ENCODE measurements around the gene GRID1. TPM values are rescaled to one million over a fixed set of nuclear protein-coding genes. Genes with fewer than 3 reads are reported as not detected.

The GRID1 gene
- total and polyA plus RNA-seq, 9 of the 15 experiments (the other 6 are each of a cell fraction or from before 2014, with no cell fraction given), result 0.01 to 7.2 (median 1.2) TPM

DNA sequence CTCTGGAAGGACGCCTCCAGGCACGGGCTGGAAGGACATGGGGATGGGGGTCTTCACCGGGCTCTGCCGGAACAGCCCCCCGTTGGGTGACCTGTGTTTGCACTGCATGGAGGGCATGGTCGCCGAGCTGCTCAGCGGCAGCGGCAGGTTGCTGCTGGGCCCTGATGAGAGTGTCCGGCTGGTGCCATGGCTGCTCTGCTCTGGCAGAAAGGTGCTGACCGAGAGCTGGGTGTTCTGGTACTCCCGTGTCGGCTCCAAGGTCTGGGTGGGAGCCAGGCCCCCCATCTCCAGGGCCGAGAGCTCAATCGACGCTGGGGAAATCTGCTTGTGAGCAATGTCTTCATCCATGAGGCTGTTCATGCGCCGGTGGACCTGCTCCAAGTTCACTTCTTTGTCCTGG, 764.3 kb downstream of the GRID1 start:
- FAIRE-seq, result no peak
- Histone ChIP-seq H3K4me2 (ENCODE audit: insufficient read depth, low read length) (no peak overlapping the region), H3K79me2 (ENCODE audit: control insufficient read depth, insufficient read depth, low read length) (no peaks in the 10 kb centered on the region), H3K27ac (ENCODE audit: extremely low read depth, low read depth, low read length) (no peak overlapping the region), H3K27me3 (ENCODE audit: control insufficient read depth in 2 of 2, insufficient read depth in 2 of 2, low read length in 2 of 2) (no peaks in the 10 kb centered on the region), H3K4me1 (replicated peaks in 1 of 2; ENCODE audit: control insufficient read depth in 2 of 2, insufficient read depth in 2 of 2, low read length in 2 of 2) (peaks cover 0 to 3% of the 10 kb centered on the region in 2 experiments; a peak in 1 of 5 replicates), H3K9me1 (ENCODE audit: control insufficient read depth, insufficient read depth, low read length) (no peaks in the 10 kb centered on the region), H3K4me3 (no peak overlapping the region), H4K20me1 (replicated peaks; ENCODE audit: control insufficient read depth, insufficient read depth, low read length) (no peaks in the 10 kb centered on the region), H3K36me3 (ENCODE audit: control insufficient read depth, insufficient read depth, low read length) (no peaks in the 10 kb centered on the region), H3K9ac (ENCODE audit: insufficient read depth in 1 of 2, low read depth in 2 of 2, low read length in 2 of 2) (no peak overlapping the region), H3K9me3 (replicated peaks; ENCODE audit: control insufficient read depth, insufficient read depth, low read depth, low read length) (no peaks in the 10 kb centered on the region), H2AFZ (ENCODE audit: low read depth, low read length) (no peak overlapping the region)
- BruUV-seq (replicated peaks), result no TSS peak
- POLR2A ChIA-PET, result no interaction called here
- TF ChIP-seq RBM39 (optimal IDR thresholded peaks at IDR 0.05; ENCODE audit: low read depth, low read length) (no peak), ZNF274 (IDR thresholded peaks at IDR 0.05; ENCODE audit: borderline replicate concordance, low read depth, low read length) (no peak), ZNF584 (CRISPR knock-in tag; IDR thresholded peaks at IDR 0.05; ENCODE audit: low read depth) (no peak), KDM2B (CRISPR knock-in tag; IDR thresholded peaks at IDR 0.05) (no peak), CREM (IDR thresholded peaks at IDR 0.05; ENCODE audit: low read depth) (no peak), NFATC3 (IDR thresholded peaks at IDR 0.05) (no peak), NR3C1 (CRISPR knock-in tag; IDR thresholded peaks at IDR 0.05) (no peak)
- TF ChIP-seq, protein P1, sequence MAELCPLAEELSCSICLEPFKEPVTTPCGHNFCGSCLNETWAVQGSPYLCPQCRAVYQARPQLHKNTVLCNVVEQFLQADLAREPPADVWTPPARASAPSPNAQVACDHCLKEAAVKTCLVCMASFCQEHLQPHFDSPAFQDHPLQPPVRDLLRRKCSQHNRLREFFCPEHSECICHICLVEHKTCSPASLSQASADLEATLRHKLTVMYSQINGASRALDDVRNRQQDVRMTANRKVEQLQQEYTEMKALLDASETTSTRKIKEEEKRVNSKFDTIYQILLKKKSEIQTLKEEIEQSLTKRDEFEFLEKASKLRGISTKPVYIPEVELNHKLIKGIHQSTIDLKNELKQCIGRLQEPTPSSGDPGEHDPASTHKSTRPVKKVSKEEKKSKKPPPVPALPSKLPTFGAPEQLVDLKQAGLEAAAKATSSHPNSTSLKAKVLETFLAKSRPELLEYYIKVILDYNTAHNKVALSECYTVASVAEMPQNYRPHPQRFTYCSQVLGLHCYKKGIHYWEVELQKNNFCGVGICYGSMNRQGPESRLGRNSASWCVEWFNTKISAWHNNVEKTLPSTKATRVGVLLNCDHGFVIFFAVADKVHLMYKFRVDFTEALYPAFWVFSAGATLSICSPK (IDR thresholded peaks at IDR 0.05; ENCODE audit: borderline replicate concordance), result no peak
- WGBS (ENCODE audit: insufficient coverage, low coverage, missing lambda C conversion rate), result 23% methylated on average over 16 of the region's 18 CpGs
- no peak for ATAC-seq
- in situ Hi-C loops (cut with MboI), result no loop called here
- intact Hi-C loops (cut with micrococcal nuclease), result no loop called here
- CTCF ChIA-PET (ENCODE audit: low intra/inter-chr PET ratio), result no interaction called here
- DNase-seq (ENCODE audit: extremely low read depth in 1 of 4, low spot score in 3 of 4), result no peak
